GM18499 (cell line): ENCODE data around the gene STK32A.
"Not testable (repeated sequence)": the region's sequence is repeated elsewhere in the genome, so short reads cannot be mapped to it uniquely, and the experiment has no call there.

ENCODE experiments used
- ATAC-seq: cut with Tn5 transposase; IDR thresholded peaks from one replicate; pipeline ENCODE4 v1.9.1; 2021; ENCODE audit warnings: moderate number of reproducible peaks; ENCODE audit not compliant: insufficient read depth, unreplicated experiment

Gene STK32A

DNA sequence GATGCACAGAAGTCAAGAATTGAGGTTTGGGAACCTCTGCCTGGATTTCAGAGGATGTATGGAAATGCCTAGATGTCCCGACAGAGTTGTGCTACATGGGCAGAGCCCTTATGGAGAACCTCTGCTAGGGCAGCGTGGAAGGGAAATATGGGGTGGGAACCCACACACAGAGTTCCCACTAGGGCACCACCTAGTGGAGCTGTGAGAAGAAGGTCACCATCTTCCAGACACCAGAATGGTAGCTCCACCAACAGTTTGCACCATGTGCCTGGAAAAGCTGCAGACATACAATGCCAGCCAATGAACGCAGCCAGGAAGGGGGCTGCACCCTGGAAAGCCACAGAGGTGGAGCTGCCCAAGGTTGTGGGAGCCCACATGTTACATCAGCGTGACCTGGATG, 104.5 kb downstream of the STK32A start:
- ATAC-seq: no peak

DNA sequence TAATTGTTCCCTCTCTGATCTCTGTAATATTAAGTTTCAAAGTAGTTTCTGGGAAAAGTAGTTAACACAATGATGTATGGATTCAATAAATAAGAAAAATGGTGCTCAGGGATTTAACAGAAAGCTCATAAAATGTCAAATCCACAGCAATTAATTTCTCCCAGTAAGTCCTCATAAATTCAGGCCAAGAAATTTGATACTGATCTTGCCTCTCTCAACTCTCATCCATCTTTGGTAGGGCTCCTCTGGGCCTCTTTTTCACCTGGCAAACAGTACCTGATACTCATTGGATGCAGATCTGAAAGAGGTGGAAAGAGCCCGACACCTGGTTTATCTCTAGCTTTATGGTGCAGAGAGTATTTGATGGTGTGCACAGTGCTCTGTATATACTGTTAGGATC, 106.1 kb downstream of the STK32A start:
- no peak for ATAC-seq

DNA sequence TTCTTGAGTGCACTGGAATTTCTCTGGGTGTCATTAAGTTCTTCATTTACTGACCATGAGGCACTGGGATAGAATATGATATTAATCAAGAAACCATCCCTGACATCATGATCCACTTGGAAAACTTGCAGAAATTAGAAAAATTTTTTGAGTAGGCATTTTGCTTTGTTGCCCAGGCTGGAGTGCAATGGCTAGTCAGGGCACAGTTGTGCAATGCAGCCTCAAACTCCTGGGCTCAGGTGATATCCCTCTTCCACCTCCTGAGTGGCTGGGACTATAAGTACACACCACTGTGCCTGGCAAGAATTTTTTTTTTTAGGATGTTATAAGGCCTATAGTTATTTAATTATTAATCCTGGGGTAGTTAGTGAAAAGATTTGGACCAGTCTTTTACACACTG, 106.5 kb downstream of the STK32A start:
- ATAC-seq: no peak

DNA sequence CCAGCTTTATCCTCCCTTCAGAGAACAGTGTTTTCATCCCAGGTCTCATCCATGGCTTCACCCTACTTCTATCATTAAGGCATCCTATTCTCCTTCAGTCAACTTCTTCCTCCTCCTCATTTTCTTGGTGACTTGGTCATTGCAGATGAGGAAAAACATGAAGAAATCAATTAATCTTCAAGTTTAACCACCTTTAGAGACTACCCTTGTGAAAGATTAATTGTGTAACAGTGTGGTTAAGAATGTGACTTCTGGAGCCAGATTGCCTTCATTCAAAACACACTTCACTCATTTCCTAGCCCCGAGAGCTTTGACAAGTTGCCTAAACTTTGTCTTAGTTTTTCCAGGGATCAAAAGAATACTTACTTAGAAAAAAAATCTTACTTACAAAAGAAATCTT, 110.0 kb downstream of the STK32A start:
- no peak for ATAC-seq

DNA sequence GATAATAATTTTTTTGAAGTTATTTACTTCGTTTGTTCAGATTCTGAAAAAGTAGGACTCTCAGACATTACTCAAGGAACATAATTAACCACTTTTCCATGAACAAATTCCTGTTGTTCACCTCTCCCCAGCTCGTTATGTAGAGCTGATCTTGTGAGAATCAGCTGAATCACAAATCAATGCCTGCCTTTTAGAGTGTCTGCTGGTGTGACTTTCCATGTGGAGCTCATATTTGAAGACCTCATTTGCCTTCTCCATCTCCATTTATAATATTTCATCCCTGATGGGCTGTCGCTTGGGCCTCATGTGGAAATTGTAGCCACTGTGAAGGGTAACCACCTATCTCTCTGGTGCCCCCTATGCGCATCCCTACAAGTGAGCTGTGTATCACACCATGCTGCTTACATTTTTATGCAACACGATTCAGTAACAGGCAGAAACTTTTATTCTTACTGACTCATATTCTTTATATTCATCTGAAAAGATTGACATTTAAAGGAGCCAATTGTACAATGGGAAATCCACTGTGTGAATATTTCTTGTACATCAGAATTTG, 111.3 kb downstream of the STK32A start:
- ATAC-seq: no peak

DNA sequence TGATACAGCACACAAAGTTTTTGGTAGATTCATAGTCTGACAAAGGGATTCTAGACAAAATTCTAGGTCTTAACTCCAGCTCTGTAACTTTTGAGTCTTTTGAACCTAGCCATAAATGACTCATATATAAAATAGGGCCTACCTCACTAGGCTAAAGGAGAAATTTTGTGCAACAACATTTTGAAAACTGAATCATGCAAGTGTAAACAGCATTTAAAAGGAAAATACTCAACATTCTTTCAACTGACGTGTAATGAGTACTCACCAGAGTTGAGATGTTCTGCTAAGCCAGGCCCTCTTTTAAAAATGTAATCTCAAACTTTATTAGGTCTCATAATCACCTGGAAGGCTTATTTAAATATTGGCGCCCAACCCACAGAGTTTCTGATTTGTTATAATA, 113.2 kb downstream of the STK32A start:
- no peak for ATAC-seq

DNA sequence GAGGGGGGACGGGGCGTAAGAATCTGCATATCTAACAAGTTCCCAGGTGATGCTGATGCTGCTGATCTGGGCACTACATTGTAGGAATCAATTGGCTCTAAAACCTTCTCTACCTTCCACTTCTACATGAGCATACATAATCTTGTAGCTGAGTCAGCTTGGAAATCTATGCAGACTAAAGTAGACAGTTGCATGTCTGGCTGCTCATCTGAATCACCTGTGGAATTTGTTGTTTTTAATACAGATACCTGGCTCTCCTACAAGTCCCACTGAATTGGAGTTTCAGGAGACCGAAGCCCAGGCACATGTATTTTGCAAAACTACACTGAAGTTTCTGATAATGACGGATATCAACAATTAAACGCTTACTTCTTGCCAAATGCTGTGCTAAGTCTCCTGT, 113.6 kb downstream of the STK32A start:
- ATAC-seq: no peak

DNA sequence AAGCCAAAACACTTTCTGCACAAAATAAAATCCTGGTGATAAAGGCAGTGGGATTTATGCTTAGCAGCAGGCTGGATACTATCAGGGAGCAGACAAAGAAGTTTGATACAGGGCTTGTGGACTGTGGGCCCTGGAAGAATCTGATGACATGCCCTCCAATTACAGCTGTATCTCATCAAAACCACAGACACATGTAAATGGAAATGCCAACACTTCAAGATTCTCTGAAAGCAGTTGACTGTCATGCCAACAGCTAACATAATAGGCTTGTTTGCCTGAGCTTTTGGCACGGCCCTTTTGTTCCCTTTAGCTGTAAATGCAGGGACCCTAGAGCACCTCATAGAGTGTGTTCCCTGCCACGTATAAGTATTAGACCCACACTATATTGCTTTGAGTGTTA, 114.4 kb downstream of the STK32A start:
- no peak for ATAC-seq

DNA sequence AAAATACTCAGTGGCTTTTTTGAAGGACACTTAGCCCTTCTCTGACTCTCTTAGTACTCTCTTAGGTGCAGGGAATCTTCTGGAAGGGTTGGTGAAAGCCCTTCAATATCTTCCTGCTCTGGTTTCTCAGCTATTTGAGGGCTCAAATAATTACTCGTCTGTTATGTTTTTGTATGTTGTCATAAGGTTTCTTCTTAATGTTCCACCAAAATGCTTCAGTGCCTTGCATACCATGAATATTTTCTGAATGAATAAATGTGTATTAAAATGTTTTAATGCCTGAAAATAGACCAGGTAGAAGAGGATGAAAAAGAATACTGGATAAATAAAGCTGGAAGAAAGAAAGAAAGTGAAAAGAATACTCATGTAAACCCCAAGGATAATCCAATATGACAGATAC, 124.3 kb downstream of the STK32A start:
- ATAC-seq: no peak

DNA sequence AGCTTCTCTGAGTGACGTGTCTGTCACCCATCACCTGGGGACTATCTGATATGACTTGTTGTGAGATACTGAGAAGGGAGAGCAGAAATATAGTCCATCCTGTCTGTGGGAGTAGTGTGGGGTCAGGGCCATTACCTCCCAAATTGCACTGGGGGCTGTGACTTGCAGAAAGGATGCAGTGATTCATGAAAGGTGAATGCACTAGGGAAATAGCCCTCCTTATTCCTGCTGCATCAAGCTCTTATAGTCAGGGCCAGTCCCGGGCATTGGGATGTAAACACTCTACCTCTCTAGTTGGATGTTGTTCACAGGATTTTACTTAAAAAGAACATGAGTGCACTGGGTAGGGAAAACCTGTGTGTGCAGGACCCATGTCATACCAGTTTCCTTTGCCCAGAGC, 124.8 kb downstream of the STK32A start:
- no peak for ATAC-seq

DNA sequence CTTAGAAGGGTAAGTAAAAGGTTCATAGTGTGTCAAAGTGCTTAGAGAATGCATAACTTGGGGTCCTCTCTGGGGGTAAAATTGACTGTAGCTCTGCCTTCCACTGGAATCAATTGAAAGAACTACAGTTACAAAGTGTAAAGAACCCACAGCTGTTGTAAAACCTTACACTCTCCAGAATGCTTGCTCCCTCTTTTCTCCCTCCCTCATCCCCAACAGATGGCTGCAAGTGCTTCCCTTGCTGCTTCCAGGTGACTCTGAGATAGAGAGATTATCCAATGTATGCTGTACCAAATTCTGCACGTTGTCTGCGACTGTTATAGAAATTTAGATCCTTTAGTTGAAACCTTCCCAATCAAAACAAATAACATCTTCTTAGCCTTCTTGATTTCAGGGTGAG, 126.0 kb downstream of the STK32A start:
- no peak for ATAC-seq

DNA sequence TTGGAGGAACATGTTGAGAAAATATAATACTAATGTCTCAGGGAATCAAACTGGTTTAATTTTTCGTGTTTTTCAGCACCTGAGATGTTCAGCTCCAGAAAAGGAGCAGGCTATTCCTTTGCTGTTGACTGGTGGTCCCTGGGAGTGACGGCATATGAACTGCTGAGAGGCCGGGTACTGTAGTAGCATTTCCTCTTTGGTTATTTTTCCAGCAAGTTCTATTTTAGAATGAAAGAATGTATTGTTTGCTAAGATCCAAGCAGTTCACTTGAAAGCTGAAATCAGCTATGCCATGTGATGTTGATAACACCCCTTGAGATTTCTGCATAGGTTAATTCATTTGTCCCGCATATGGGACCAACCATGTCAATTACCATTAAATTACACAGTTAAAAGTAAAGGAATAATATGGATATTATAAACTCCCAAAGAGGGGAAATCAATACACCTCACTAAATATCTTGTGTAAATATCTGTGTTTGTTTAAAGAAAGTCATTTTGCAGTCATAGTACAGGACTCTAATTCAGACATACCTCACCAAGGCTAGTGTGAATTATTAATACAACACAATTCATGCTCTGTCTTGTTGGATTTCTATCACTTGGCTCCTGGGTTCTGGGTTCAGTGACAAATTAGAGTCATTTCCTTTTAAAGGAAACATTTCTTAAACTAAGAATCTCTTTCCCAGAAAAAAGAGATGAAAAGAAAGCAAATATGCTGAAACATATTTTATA, 126.8 kb downstream of the STK32A start:
- ATAC-seq: no peak

DNA sequence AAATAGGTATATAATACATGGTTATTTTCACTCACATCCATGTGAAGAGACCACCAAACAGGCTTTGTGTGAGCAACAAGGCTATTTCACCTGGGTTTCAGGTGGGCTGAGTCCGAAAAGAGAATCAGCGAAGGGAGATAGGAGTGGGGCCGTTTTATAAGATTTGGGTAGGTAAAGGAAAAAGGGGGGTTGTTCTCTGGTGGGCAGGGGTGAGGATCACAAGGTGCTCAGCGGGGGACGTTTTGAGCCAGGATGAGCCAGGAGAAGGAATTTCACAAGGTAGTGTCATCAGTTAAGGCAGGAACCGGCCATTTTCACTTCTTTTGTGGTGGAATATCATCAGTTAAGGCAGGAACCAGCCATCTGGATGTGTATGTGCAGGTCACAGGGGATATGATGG, 132.6 kb downstream of the STK32A start:
- ATAC-seq: not testable (repeated sequence)

DNA sequence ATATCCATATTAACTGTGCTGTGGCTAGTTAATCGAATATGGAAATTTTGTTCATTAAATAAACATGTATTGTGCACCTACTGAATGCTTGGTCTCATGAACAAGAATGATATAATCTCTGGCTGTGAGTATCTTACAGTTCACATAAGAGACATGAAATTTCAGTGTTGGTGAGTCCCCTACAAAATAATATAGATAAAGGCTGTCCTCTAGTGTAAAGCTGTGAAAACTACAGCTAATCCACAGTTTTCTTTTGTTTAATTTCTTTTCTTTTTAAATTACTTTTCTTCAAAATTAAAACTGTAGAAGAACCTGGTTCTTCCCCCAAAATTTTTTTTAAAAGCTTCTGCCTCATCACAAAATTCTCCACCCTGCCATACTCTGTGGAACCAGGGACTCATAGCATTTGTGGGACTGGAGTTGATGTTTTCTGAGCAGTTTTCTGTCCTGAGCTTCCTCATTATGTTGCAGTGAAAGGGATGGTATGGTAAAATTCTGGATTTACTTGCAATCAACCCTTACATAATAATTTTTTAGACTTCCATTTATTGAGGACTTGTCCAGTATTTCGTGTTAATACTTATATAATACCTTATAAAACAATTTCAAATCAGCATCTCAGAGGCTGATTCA, 135.0 kb downstream of the STK32A start:
- ATAC-seq: no peak

DNA sequence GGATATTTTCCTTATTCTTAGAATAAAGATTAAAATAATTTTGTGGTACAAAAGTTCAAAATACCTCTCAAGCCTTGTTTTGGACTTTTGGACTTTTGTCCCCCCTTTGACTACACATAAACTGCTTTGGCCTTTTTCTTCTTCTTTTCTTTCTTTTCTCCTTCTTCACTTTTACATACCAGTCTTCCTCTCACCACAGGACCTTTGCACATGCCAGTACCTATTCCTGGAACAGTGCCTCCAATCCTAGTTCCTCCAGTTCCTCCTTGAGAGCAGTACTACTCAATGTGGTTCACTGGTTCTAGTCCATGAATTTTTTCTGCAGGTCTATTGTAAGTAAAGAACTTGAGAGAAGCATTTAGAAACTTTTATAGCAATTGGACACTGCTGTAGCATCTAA, 136.5 kb downstream of the STK32A start:
- no peak for ATAC-seq

DNA sequence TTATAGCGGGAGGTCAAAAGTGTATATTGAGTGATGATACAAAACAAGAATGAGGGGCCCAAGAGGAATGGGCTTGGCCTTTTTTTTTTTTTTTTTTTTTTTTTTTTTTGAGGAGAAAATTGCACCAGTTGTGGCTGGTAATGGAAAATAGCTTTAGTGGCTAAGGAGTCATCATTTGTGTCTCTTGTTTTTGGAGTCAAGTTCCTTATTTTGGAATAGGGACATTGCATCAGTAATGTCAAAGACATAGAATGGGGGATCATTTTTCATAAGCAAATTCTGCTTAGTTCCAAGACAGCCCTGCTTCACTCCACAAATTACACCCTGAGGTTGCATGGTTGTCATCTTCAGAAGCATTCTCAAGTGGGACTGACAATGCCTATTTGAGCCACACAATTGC, 137.4 kb downstream of the STK32A start:
- no peak for ATAC-seq

DNA sequence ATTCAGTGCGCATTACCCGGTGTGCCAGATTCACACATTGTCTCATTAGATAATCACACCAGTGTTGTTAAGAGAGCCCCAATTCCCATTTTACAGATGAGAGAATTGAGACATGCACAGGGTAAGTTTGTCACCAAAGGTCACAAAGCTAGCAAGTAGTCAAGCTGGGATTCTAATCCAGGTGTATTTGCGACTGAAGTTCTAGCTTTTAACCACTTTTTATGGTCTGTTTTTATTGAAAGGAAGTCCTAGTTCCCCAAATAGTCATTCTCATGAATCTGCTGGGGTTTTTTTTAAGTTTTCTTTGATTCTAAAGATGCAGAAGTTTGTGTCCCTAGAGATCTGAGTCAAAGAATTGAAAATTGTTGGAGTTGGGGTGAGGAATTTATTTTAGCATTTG, 138.5 kb downstream of the STK32A start:
- no peak for ATAC-seq

DNA sequence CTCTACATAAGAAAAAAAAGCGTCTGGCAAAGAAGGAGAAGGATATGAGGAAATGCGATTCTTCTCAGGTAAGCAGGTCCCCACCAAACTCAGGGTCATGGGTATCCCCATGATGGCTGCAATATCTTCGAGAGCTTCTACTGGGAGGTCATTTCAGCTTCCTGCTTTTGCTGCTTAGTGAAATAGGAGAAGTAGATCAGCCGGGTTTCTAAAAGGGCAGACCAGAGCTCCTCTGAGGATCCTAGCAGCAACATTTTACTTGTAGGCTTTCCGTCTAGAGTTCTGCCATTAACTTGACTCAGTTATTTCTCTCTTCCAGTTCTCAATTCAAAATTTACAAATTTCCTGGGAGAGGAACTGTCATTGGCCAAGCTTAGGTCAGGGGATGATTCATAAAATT, 140.3 kb downstream of the STK32A start:
- ATAC-seq: no peak

DNA sequence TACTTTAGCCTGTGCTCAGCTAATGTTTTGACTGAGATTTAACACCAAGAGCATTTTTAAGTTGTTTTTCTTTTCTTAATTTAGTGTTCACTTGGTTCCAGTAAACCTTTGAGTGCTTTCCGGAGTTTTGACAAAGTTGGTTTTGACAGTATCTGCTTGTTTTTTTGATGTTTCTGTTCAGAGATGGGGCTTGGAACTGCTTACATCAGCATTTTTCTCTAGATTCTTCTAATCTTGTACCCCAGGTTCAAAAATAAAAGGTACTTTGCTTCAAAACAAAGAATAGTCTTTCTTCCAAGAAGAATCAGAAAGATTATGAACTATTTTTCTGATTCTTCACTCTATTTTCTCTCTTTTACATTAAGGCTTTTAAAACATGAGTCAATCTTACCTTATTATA, 142.9 kb downstream of the STK32A start:
- no peak for ATAC-seq

DNA sequence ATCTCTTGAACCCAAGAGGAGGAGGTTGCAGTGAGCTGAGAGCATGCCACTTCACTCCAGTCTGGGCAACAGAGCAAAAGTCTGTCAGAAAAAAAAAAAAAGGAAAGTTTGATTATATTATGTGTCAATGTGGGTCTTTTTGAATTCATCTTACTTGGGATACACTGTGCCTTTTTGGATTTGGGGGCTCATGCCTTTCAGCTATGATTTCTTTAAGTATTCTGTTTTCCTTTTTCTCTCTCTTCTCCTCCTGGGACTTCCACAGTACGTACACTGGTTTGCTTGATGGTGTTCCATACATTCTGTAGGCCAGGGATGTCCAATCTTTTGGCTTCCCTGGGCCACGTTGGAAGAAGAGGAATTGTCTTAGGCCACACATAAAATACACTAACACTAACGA, 146.7 kb downstream of the STK32A start:
- no peak for ATAC-seq

DNA sequence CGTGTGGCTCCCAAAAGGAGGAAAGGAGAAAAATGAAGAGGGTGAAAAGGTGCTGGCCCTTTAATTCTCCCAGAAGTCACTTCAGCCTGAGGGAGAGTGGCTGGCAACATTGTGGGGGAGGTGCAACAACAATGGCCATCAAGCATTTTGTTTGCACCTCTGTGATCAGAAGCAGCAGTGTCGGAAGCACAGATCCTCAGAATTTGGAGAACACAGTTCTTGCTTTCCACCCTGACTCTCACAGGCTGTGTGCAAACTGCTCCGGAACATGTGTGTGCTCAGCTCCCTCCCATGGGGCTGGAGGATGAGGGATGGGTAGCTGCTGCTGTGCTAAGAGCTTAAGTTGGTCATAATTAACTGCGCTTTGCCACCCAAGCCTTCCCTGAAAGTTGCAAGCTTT, 147.9 kb downstream of the STK32A start:
- no peak for ATAC-seq
